Neuron (in vitro differentiated cells): ENCODE results near the gene USP47.

Experiments used
- H2AFZ ChIP-seq: one replicate; pipeline ENCODE4 v1.6.1; 2013; ENCODE audit warnings: low read depth, mild to moderate bottlenecking, inconsistent platforms, low read length, moderate library complexity
- H3K27me3 ChIP-seq: one replicate; pipeline ENCODE4 v1.6.1; 2013; ENCODE audit warnings: low read length; ENCODE audit not compliant: insufficient read depth
- H3K36me3 ChIP-seq: one replicate; pipeline ENCODE4 v1.6.1; 2013; ENCODE audit warnings: low read length; ENCODE audit not compliant: insufficient read depth
- H3K4me1 ChIP-seq: one replicate; pipeline ENCODE4 v1.6.1; 2013; ENCODE audit warnings: low read length; ENCODE audit not compliant: insufficient read depth
- H3K4me3 ChIP-seq: 2 replicates; pipeline ENCODE4 v1.5.1; 2013; ENCODE audit warnings: mild to moderate bottlenecking, low read length, moderate library complexity
- H3K9me3 ChIP-seq: one replicate; pipeline ENCODE4 v1.6.1; 2013; ENCODE audit warnings: low read length

The USP47 gene

GRCh38 chr11:11937433-11937832 is 95.7 kb downstream of the USP47 start:
- Histone ChIP-seq H3K27me3 (no peaks in the 10 kb centered on the region), H3K4me1 (no peaks in the 10 kb centered on the region), H3K36me3 (peaks cover 77% of the 10 kb centered on the region), H3K9me3 (no peaks in the 10 kb centered on the region), H2AFZ (no peak overlapping the region), H3K4me3 (no peak overlapping the region)

GRCh38 chr11:11937957-11938356 is 96.2 kb downstream of the USP47 start:
- Histone ChIP-seq H3K4me3 (no peak overlapping the region), H3K9me3 (no peaks in the 10 kb centered on the region), H3K27me3 (no peaks in the 10 kb centered on the region), H3K4me1 (no peaks in the 10 kb centered on the region), H2AFZ (no peak overlapping the region), H3K36me3 (peaks cover 78% of the 10 kb centered on the region)

GRCh38 chr11:11940551-11940950 is 98.8 kb downstream of the USP47 start:
- Histone ChIP-seq H3K27me3 (no peaks in the 10 kb centered on the region), H3K36me3 (peaks cover 79% of the 10 kb centered on the region), H3K4me3 (no peak overlapping the region), H3K9me3 (no peaks in the 10 kb centered on the region), H2AFZ (no peak overlapping the region), H3K4me1 (no peaks in the 10 kb centered on the region)

- Histone ChIP-seq H3K4me1 (no peaks in the 10 kb centered on the region), H2AFZ (no peak overlapping the region), H3K4me3 (no peak overlapping the region), H3K9me3 (no peaks in the 10 kb centered on the region), H3K27me3 (no peaks in the 10 kb centered on the region), H3K36me3 (peaks cover 78% of the 10 kb centered on the region)
Measured at GRCh38 chr11:11942668-11943067, 100.9 kb downstream of the USP47 start.

GRCh38 chr11:11944444-11944843 is 102.7 kb downstream of the USP47 start:
- Histone ChIP-seq H2AFZ (no peak overlapping the region), H3K4me3 (no peak overlapping the region), H3K4me1 (no peaks in the 10 kb centered on the region), H3K36me3 (peaks cover 79% of the 10 kb centered on the region), H3K9me3 (no peaks in the 10 kb centered on the region), H3K27me3 (no peaks in the 10 kb centered on the region)

- no peaks in the 10 kb centered on the region for H3K4me1 ChIP-seq
- H3K4me3 ChIP-seq = no peak overlapping the region
- H3K27me3 ChIP-seq = no peaks in the 10 kb centered on the region
- H3K9me3 ChIP-seq = no peaks in the 10 kb centered on the region
- no peak overlapping the region for H2AFZ ChIP-seq
- peaks cover 86% of the 10 kb centered on the region for H3K36me3 ChIP-seq
Measured at GRCh38 chr11:11946180-11946579, 104.4 kb downstream of the USP47 start.

- Histone ChIP-seq H3K27me3 (no peaks in the 10 kb centered on the region), H3K4me1 (no peaks in the 10 kb centered on the region), H3K4me3 (no peak overlapping the region), H3K36me3 (peaks cover 88% of the 10 kb centered on the region), H3K9me3 (no peaks in the 10 kb centered on the region), H2AFZ (no peak overlapping the region)
Measured at GRCh38 chr11:11946878-11947277, 105.1 kb downstream of the USP47 start.

GRCh38 chr11:11947825-11948224 is 106.1 kb downstream of the USP47 start:
- Histone ChIP-seq H3K9me3 (no peaks in the 10 kb centered on the region), H3K27me3 (no peaks in the 10 kb centered on the region), H3K4me3 (no peak overlapping the region), H3K4me1 (no peaks in the 10 kb centered on the region), H2AFZ (no peak overlapping the region), H3K36me3 (peaks cover 88% of the 10 kb centered on the region)

- no peak overlapping the region for H3K4me3 ChIP-seq
- H2AFZ ChIP-seq = no peak overlapping the region
- no peaks in the 10 kb centered on the region for H3K4me1 ChIP-seq
- peaks cover 89% of the 10 kb centered on the region for H3K36me3 ChIP-seq
- no peaks in the 10 kb centered on the region for H3K27me3 ChIP-seq
- no peaks in the 10 kb centered on the region for H3K9me3 ChIP-seq
Measured at GRCh38 chr11:11948242-11948947, 106.6 kb downstream of the USP47 start.

- H3K36me3 ChIP-seq = peaks cover 85% of the 10 kb centered on the region
- no peak overlapping the region for H3K4me3 ChIP-seq
- no peaks in the 10 kb centered on the region for H3K27me3 ChIP-seq
- no peaks in the 10 kb centered on the region for H3K9me3 ChIP-seq
- no peaks in the 10 kb centered on the region for H3K4me1 ChIP-seq
- no peak overlapping the region for H2AFZ ChIP-seq
Measured at GRCh38 chr11:11949482-11949881, 107.7 kb downstream of the USP47 start.

- Histone ChIP-seq H3K9me3 (no peaks in the 10 kb centered on the region), H2AFZ (no peak overlapping the region), H3K4me1 (no peaks in the 10 kb centered on the region), H3K27me3 (no peaks in the 10 kb centered on the region), H3K36me3 (peaks cover 89% of the 10 kb centered on the region), H3K4me3 (no peak overlapping the region)
Measured at GRCh38 chr11:11952036-11952435, 110.3 kb downstream of the USP47 start.

- Histone ChIP-seq H3K27me3 (no peaks in the 10 kb centered on the region), H3K36me3 (peaks cover 68% of the 10 kb centered on the region), H2AFZ (no peak overlapping the region), H3K4me3 (no peak overlapping the region), H3K4me1 (peaks cover 25% of the 10 kb centered on the region), H3K9me3 (no peaks in the 10 kb centered on the region)
Measured at GRCh38 chr11:11956006-11956405, 114.2 kb downstream of the USP47 start.

- H3K4me3 ChIP-seq = no peak overlapping the region
- H3K36me3 ChIP-seq = peaks cover 46% of the 10 kb centered on the region
- H2AFZ ChIP-seq = no peak overlapping the region
- peaks cover 25% of the 10 kb centered on the region for H3K4me1 ChIP-seq
- H3K27me3 ChIP-seq = no peaks in the 10 kb centered on the region
- no peaks in the 10 kb centered on the region for H3K9me3 ChIP-seq
Measured at GRCh38 chr11:11958403-11959231, 116.8 kb downstream of the USP47 start.
